Tibial nerve (tissue), 4 donors: Measurements from ENCODE around the gene HOXD9.

Experiments
- EP300 ChIP-seq, 2 donors: sonication (generic); formaldehyde crosslinking; IDR thresholded peaks; one replicate each; pipeline ENCODE4 v1.6.1; 2017; ENCODE audit warnings: antibody characterized with exemption in 2 of 2, mild to moderate bottlenecking in 1 of 2
- POLR2A ChIP-seq, 2 donors: fragments of 450-650 bp; IDR thresholded peaks; one replicate each; pipeline ENCODE4 v1.6.1; 2017; ENCODE audit warnings: antibody characterized with exemption in 2 of 2, mild to moderate bottlenecking in 2 of 2, moderate library complexity in 2 of 2
- TF ChIP-seq, protein P1 (sequence below), 5 experiments: fragments of 200-600 bp in 3 of 5; fragments of 450-650 bp in 2 of 5; sonication (generic) in 3 of 5; IDR thresholded peaks; one replicate each; pipeline ENCODE4 v1.5.1; 2016 to 2019; ENCODE audit warnings: antibody characterized with exemption in 5 of 5, mild to moderate bottlenecking in 3 of 5, moderate library complexity in 2 of 5

- TF ChIP-seq POLR2A (IDR thresholded peaks at IDR 0.05) (no peak), EP300 (IDR thresholded peaks at IDR 0.05) (no peak)
- TF ChIP-seq, protein P1, sequence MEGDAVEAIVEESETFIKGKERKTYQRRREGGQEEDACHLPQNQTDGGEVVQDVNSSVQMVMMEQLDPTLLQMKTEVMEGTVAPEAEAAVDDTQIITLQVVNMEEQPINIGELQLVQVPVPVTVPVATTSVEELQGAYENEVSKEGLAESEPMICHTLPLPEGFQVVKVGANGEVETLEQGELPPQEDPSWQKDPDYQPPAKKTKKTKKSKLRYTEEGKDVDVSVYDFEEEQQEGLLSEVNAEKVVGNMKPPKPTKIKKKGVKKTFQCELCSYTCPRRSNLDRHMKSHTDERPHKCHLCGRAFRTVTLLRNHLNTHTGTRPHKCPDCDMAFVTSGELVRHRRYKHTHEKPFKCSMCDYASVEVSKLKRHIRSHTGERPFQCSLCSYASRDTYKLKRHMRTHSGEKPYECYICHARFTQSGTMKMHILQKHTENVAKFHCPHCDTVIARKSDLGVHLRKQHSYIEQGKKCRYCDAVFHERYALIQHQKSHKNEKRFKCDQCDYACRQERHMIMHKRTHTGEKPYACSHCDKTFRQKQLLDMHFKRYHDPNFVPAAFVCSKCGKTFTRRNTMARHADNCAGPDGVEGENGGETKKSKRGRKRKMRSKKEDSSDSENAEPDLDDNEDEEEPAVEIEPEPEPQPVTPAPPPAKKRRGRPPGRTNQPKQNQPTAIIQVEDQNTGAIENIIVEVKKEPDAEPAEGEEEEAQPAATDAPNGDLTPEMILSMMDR (IDR thresholded peaks at IDR 0.05) = peak in 1 of 5 experiments; percentile 9
Observed at GRCh38 chr2:176135035-176135440, 12.5 kb downstream of the HOXD9 start.
